IMR-90 (cell line): ENCODE data around the gene ANKLE2. TPM values are rescaled to one million over a fixed set of nuclear protein-coding genes. Genes with fewer than 3 reads are reported as not detected.

Experiments
- ATAC-seq: fragments of 200-7000 bp; cut with Tn5 transposase; 2 replicates; pipeline ENCODE4 v1.9.1; 2020; ENCODE audit warnings: low read depth, mild to moderate bottlenecking, moderate library complexity
- BruUV-seq: library from RNA; stranded (reverse); fragments of 400-500 nt; replicated peaks from 2 replicates; lab custom pipeline; 2021; lab: Mats Ljungman, UMichigan
- CTCF ChIA-PET: fragments of 300-600 bp; formaldehyde crosslinking; extraction: SDS; loops from one replicate; lab custom pipeline; 2021; ENCODE audit warnings: antibody characterized with exemption; lab: Yijun Ruan, JAX
- POLR2A ChIA-PET: fragments of 300-600 bp; sonication (Branson Sonifier 250); formaldehyde crosslinking; loops from one replicate; lab custom pipeline; 2022; ENCODE audit warnings: antibody characterized with exemption; ENCODE audit not compliant: unreplicated experiment; lab: Charles Lee
- DNase-seq: peaks from one replicate; pipeline ENCODE4 v3.0.0; 2013
- H2AFZ ChIP-seq: replicated peaks from 2 replicates; pipeline ENCODE3; 2013; ENCODE audit warnings: low read length, mild to moderate bottlenecking; ENCODE audit not compliant: poor library complexity
- H2AK5ac ChIP-seq: 2 replicates; pipeline ENCODE4 v1.6.1; 2013; ENCODE audit warnings: low read depth, low read length, inconsistent platforms
- H2AK9ac ChIP-seq: replicated peaks from 2 replicates; pipeline ENCODE3; 2013; ENCODE audit warnings: mild to moderate bottlenecking, low read depth, low read length, moderate library complexity; ENCODE audit not compliant: poor library complexity
- H2BK120ac ChIP-seq: 2 replicates; pipeline ENCODE4 v1.6.1; 2013; ENCODE audit warnings: low read depth, low read length, inconsistent platforms
- H2BK15ac ChIP-seq: 3 replicates; pipeline ENCODE4 v1.6.1; 2013; ENCODE audit warnings: low read depth, low read length, inconsistent platforms
- H2BK20ac ChIP-seq: 2 replicates; pipeline ENCODE4 v1.6.1; 2013; ENCODE audit warnings: low read depth, mild to moderate bottlenecking, inconsistent platforms, low read length, moderate library complexity
- H2BK5ac ChIP-seq: 2 replicates; pipeline ENCODE4 v1.6.1; 2013; ENCODE audit warnings: mild to moderate bottlenecking, low read depth, low read length, inconsistent platforms; ENCODE audit not compliant: poor library complexity, severe bottlenecking
- H3K14ac ChIP-seq: replicated peaks from 2 replicates; pipeline ENCODE4 v1.6.1; 2013; ENCODE audit warnings: low read depth, low read length, inconsistent platforms
- H3K18ac ChIP-seq: 2 replicates; pipeline ENCODE4 v1.6.1; 2013; ENCODE audit warnings: low read depth, low read length, control low read depth
- H3K23ac ChIP-seq: 2 replicates; pipeline ENCODE4 v1.6.1; 2013; ENCODE audit warnings: low read depth, low read length, inconsistent platforms
- H3K27ac ChIP-seq: 2 replicates; pipeline ENCODE4 v1.5.1; 2013; ENCODE audit warnings: mild to moderate bottlenecking, control low read depth, low read length; ENCODE audit not compliant: insufficient read depth
- H3K27me3 ChIP-seq: 2 replicates; pipeline ENCODE4 v1.6.1; 2013; ENCODE audit warnings: low read length; ENCODE audit not compliant: control insufficient read depth, insufficient read depth
- H3K36me3 ChIP-seq: 2 replicates; pipeline ENCODE4 v1.6.1; 2013; ENCODE audit warnings: low read length, mixed read lengths; ENCODE audit not compliant: control insufficient read depth, insufficient read depth
- H3K4ac ChIP-seq: 2 replicates; pipeline ENCODE4 v1.6.1; 2013; ENCODE audit warnings: low read depth, low read length, inconsistent platforms
- H3K4me1 ChIP-seq: 2 replicates; pipeline ENCODE4 v1.6.1; 2013; ENCODE audit warnings: low read length, mixed read lengths; ENCODE audit not compliant: control insufficient read depth, insufficient read depth
- H3K4me2 ChIP-seq: 2 replicates; pipeline ENCODE4 v1.6.1; 2013; ENCODE audit warnings: low read depth, mild to moderate bottlenecking, control low read depth, low read length, moderate library complexity
- H3K4me3 ChIP-seq: 2 replicates; pipeline ENCODE4 v1.5.1; 2013; ENCODE audit warnings: low read depth, mild to moderate bottlenecking, control low read depth, low read length, moderate library complexity; ENCODE audit not compliant: insufficient read depth
- H3K56ac ChIP-seq: 2 replicates; pipeline ENCODE4 v1.6.1; 2013; ENCODE audit warnings: low read length, inconsistent platforms; ENCODE audit not compliant: insufficient read depth; ENCODE audit errors: extremely low read depth
- H3K79me1 ChIP-seq, 2 experiments: 2 replicates each; pipeline ENCODE4 v1.6.1; 2013; ENCODE audit warnings: low read length in 2 of 2, inconsistent platforms in 1 of 2, low read depth in 1 of 2
- H3K9ac ChIP-seq: 2 replicates; pipeline ENCODE4 v1.6.1; 2013; ENCODE audit warnings: low read depth, low read length, control low read depth
- H3K9me1 ChIP-seq: 2 replicates; pipeline ENCODE4 v1.6.1; 2013; ENCODE audit warnings: low read length, inconsistent platforms; ENCODE audit not compliant: insufficient read depth
- H3K9me3 ChIP-seq: 2 replicates; pipeline ENCODE4 v1.6.1; 2013; ENCODE audit warnings: low read length; ENCODE audit not compliant: control insufficient read depth, insufficient read depth
- H4K20me1 ChIP-seq: 2 replicates; pipeline ENCODE4 v1.6.1; 2013; ENCODE audit warnings: low read length, inconsistent platforms; ENCODE audit not compliant: insufficient read depth
- H4K5ac ChIP-seq: 2 replicates; pipeline ENCODE4 v1.6.1; 2013; ENCODE audit warnings: mild to moderate bottlenecking, low read depth, low read length, control low read depth
- H4K8ac ChIP-seq, 2 experiments: 2 replicates each; pipeline ENCODE4 v1.6.1; 2013; ENCODE audit warnings: low read depth in 2 of 2, low read length in 2 of 2, control low read depth in 1 of 2, inconsistent platforms in 1 of 2
- H4K91ac ChIP-seq: 2 replicates; pipeline ENCODE4 v1.6.1; 2013; ENCODE audit warnings: low read depth, low read length, inconsistent platforms; ENCODE audit not compliant: insufficient read depth
- BHLHE40 ChIP-seq: fragments of 150-350 bp; IDR thresholded peaks from 2 replicates; pipeline ENCODE4 v1.6.1; 2016; ENCODE audit warnings: mild to moderate bottlenecking, low read depth, low read length
- CEBPB ChIP-seq: IDR thresholded peaks from 2 replicates; pipeline ENCODE4 v1.6.1; 2012; ENCODE audit warnings: low read depth, low read length, improper control_type of control experiment
- CHD1 ChIP-seq: IDR thresholded peaks from 2 replicates; pipeline ENCODE4 v1.6.1; 2012; ENCODE audit warnings: low read depth, low read length, improper control_type of control experiment
- CTCF ChIP-seq: conservative IDR thresholded peaks from 2 replicates; pipeline ENCODE4 v1.5.1; 2012; ENCODE audit warnings: mild to moderate bottlenecking, low read depth, low read length, improper control_type of control experiment
- ELK1 ChIP-seq: fragments of 150-350 bp; IDR thresholded peaks from 2 replicates; pipeline ENCODE4 v1.6.1; 2016; ENCODE audit warnings: low read depth, mild to moderate bottlenecking, low read length, moderate library complexity, borderline replicate concordance
- FOS ChIP-seq: fragments of 150-350 bp; IDR thresholded peaks from 2 replicates; pipeline ENCODE4 v1.6.1; 2016; ENCODE audit warnings: low read depth, low read length
- MAZ ChIP-seq: IDR thresholded peaks from 2 replicates; pipeline ENCODE4 v1.6.1; 2012; ENCODE audit warnings: low read depth, mild to moderate bottlenecking, low read length, improper control_type of control experiment, moderate library complexity, borderline replicate concordance
- MXI1 ChIP-seq: IDR thresholded peaks from 2 replicates; pipeline ENCODE4 v1.6.1; 2012; ENCODE audit warnings: low read depth, mild to moderate bottlenecking, low read length, moderate library complexity, borderline replicate concordance
- NFE2L2 ChIP-seq: fragments of 150-350 bp; IDR thresholded peaks from 2 replicates; pipeline ENCODE4 v1.6.1; 2016; ENCODE audit warnings: low read depth, mild to moderate bottlenecking, low read length
- POLR2A ChIP-seq: IDR thresholded peaks from 2 replicates; pipeline ENCODE4 v1.6.1; 2012; ENCODE audit warnings: mild to moderate bottlenecking, low read depth, low read length
- RAD21 ChIP-seq: IDR thresholded peaks from 2 replicates; pipeline ENCODE4 v1.6.1; 2012; ENCODE audit warnings: low read length, improper control_type of control experiment
- RCOR1 ChIP-seq: IDR thresholded peaks from 2 replicates; pipeline ENCODE4 v1.6.1; 2012; ENCODE audit warnings: mild to moderate bottlenecking, low read length, improper control_type of control experiment; ENCODE audit not compliant: insufficient replicate concordance
- RFX5 ChIP-seq: IDR thresholded peaks from 2 replicates; pipeline ENCODE4 v1.8.0; 2012; ENCODE audit warnings: low read depth, mild to moderate bottlenecking, low read length, moderate library complexity
- SMC3 ChIP-seq: fragments of 150-350 bp; IDR thresholded peaks from 2 replicates; pipeline ENCODE4 v1.6.1; 2016; ENCODE audit warnings: low read depth, mild to moderate bottlenecking, antibody characterized with exemption, low read length, moderate library complexity
- USF2 ChIP-seq: fragments of 150-350 bp; IDR thresholded peaks from 2 replicates; pipeline ENCODE4 v1.6.1; 2017; ENCODE audit warnings: mild to moderate bottlenecking, antibody characterized with exemption, low read length, low read depth
- WGBS, 2 experiments: methylation state at CpG; one replicate each; pipeline versions ENCODE4 v1.1.5 to v1.1.7; 2013; ENCODE audit warnings: missing lambda C conversion rate in 2 of 2; ENCODE audit not compliant: insufficient read length in 1 of 2; ENCODE audit errors: extremely low coverage in 2 of 2; 5-methylcytosine and 5-hydroxymethylcytosine counted together
- dilution Hi-C: fragments of 300-500 bp; cut with HindIII; formaldehyde crosslinking; loops from one replicate; pipeline ENCODE4 v1.14.3; 2018; ENCODE audit warnings: low sequenced_read_pairs; ENCODE audit not compliant: unreplicated experiment
- in situ Hi-C: fragments of 300-500 bp; cut with MboI; formaldehyde crosslinking; loops from 3 replicates; pipeline ENCODE4 v1.14.3; 2019; ENCODE audit warnings: low sequenced_read_pairs, inconsistent platforms, mixed read lengths
- intact Hi-C: fragments of 100-400 bp; cut with micrococcal nuclease; formaldehyde crosslinking; loops from 2 replicates; pipeline ENCODE4 v1.10.0; 2022
- polyA plus RNA-seq, 3 experiments: library from polyadenylated mRNA; depleted of rRNA; stranded (reverse); fragments of >200 nt; gene quantifications; 2 replicates each; pipeline ENCODE4 v1.2.3, GENCODE V29; 2012; ENCODE audit warnings: low replicate concordance in 1 of 3
- total RNA-seq: library from RNA; depleted of rRNA; stranded (reverse); fragments of >200 nt; gene quantifications from 2 replicates; pipeline ENCODE4 v1.2.3, GENCODE V29; 2012

ANKLE2 gene
- total and polyA plus RNA-seq, 2 of the 4 experiments (the other 2 are of a cell fraction): 63.4 to 82.4 TPM

- Histone ChIP-seq H2BK120ac (no peak overlapping the region), H3K4ac (no peak overlapping the region), H3K79me1 (peaks cover 24 to 28% of the 10 kb centered on the region in 2 experiments), H3K9me1 (no peaks in the 10 kb centered on the region), H4K5ac (no peak overlapping the region), H4K8ac (no peak overlapping the region), H3K56ac (no peak overlapping the region), H3K18ac (no peak overlapping the region), H2BK20ac (no peak overlapping the region), H3K9me3 (no peaks in the 10 kb centered on the region), H4K20me1 (peaks cover 15% of the 10 kb centered on the region), H3K4me1 (no peaks in the 10 kb centered on the region), H2AK5ac (no peak overlapping the region), H3K4me3 (no peak overlapping the region), H4K91ac (no peak overlapping the region), H2AFZ (no peak overlapping the region), H2BK15ac (no peak overlapping the region), H3K9ac (no peak overlapping the region), H3K27me3 (no peaks in the 10 kb centered on the region), H3K36me3 (peaks cover 73% of the 10 kb centered on the region), H2AK9ac (no peak overlapping the region), H2BK5ac (no peak overlapping the region), H3K14ac (no peak overlapping the region), H3K27ac (no peak overlapping the region), H3K4me2 (no peak overlapping the region), H3K23ac (no peak overlapping the region)
- in situ Hi-C loops: no loop called here
- no peak for DNase-seq
- 88% methylated on average over 5 of the region's 24 CpGs; no CpG with 5 or more reads in 1 of the 2 experiments for WGBS, 2 experiments
- POLR2A ChIA-PET: no interaction called here
- dilution Hi-C loops: no loop called here
- no peak; the same call in 1 of the 2 replicates for ATAC-seq
- intact Hi-C loops: no loop called here
- CTCF ChIA-PET: no interaction called here
- no TSS peak for BruUV-seq
- TF ChIP-seq POLR2A: no peak
- TF ChIP-seq MAZ: no peak
- TF ChIP-seq NFE2L2: no peak
- TF ChIP-seq BHLHE40: no peak
- no peak for TF ChIP-seq RAD21
- TF ChIP-seq CEBPB: no peak
- TF ChIP-seq SMC3: no peak
- no peak for TF ChIP-seq ELK1
- no peak for TF ChIP-seq RCOR1
- no peak for TF ChIP-seq FOS
- no peak for TF ChIP-seq USF2
- no peak for TF ChIP-seq MXI1
- TF ChIP-seq RFX5: no peak
- no peak for TF ChIP-seq CHD1
- TF ChIP-seq CTCF: no peak
Observed at GRCh38 chr12:132729541-132730320, 31.9 kb downstream of the ANKLE2 start.
